Panc1 (cell line): Measurements from ENCODE around the gene SYT9. TPM values are rescaled to one million over a fixed set of nuclear protein-coding genes. Genes with fewer than 3 reads are reported as not detected.

ENCODE experiments used
- ATAC-seq: fragments of 200-7000 bp; cut with Tn5 transposase; 2 replicates; pipeline ENCODE4 v1.9.1; 2020; ENCODE audit warnings: mild to moderate bottlenecking, moderate library complexity
- BruUV-seq: library from RNA; stranded (reverse); fragments of 400-500 nt; replicated peaks from 2 replicates; lab custom pipeline; 2021; lab: Mats Ljungman, UMichigan
- CTCF ChIA-PET: fragments of 300-600 bp; sonication (Branson Sonifier 250); formaldehyde crosslinking; loops from one replicate; lab custom pipeline; 2022; ENCODE audit warnings: antibody characterized with exemption; lab: Charles Lee
- POLR2A ChIA-PET: fragments of 300-600 bp; sonication (Branson Sonifier 250); formaldehyde crosslinking; loops from one replicate; lab custom pipeline; 2022; ENCODE audit warnings: antibody characterized with exemption; lab: Charles Lee
- DNase-seq: peaks from one replicate; pipeline ENCODE4 v3.0.0-alpha.2; 2010; ENCODE audit warnings: low read depth, low spot score
- H3K27ac ChIP-seq: 2 replicates; pipeline ENCODE4 v1.5.1; 2011; ENCODE audit warnings: mild to moderate bottlenecking, low read length, inconsistent platforms
- H3K27me3 ChIP-seq: fragments of 200-500 bp; sonication (Bioruptor generic); 2 replicates; pipeline ENCODE4 v1.6.0; 2014; ENCODE audit warnings: low read length, inconsistent platforms; ENCODE audit not compliant: control insufficient read depth, insufficient read depth
- H3K36me3 ChIP-seq: fragments of 200-500 bp; sonication (Bioruptor generic); 2 replicates; pipeline ENCODE4 v1.5.1; 2014; ENCODE audit warnings: inconsistent platforms, mild to moderate bottlenecking, low read length, moderate library complexity; ENCODE audit not compliant: control insufficient read depth, insufficient read depth
- H3K4me1 ChIP-seq: 2 replicates; pipeline ENCODE4 v1.5.1; 2011; ENCODE audit warnings: inconsistent platforms, mild to moderate bottlenecking, low read length, moderate library complexity; ENCODE audit not compliant: control insufficient read depth, insufficient read depth
- H3K4me3 ChIP-seq, 2 experiments: 2 replicates each; pipeline ENCODE4 v1.5.1; 2011 to 2012; ENCODE audit warnings: low read depth in 2 of 2, low read length in 2 of 2, mild to moderate bottlenecking in 2 of 2, inconsistent platforms in 1 of 2, moderate library complexity in 1 of 2
- H3K9me3 ChIP-seq: fragments of 200-500 bp; sonication (Bioruptor generic); 2 replicates; pipeline ENCODE4 v1.5.1; 2014; ENCODE audit warnings: low read depth, mild to moderate bottlenecking, inconsistent platforms, low read length, moderate library complexity; ENCODE audit not compliant: control insufficient read depth, insufficient read depth
- CTCF ChIP-seq: fragments of 450-650 bp; IDR thresholded peaks from 2 replicates; pipeline ENCODE4 v1.5.1; 2017; ENCODE audit warnings: mild to moderate bottlenecking
- POLR2AphosphoS5 ChIP-seq: IDR thresholded peaks from 2 replicates; pipeline ENCODE4 v1.6.1; 2012; ENCODE audit warnings: mild to moderate bottlenecking, low read depth, low read length, moderate library complexity
- SIN3A ChIP-seq: IDR thresholded peaks from 2 replicates; pipeline ENCODE4 v1.6.1; 2012; ENCODE audit warnings: low read depth, mild to moderate bottlenecking, low read length, moderate library complexity, borderline replicate concordance; ENCODE audit not compliant: insufficient read depth
- TCF7L2 ChIP-seq: IDR thresholded peaks from 2 replicates; pipeline ENCODE4 v1.6.1; 2011; ENCODE audit warnings: mild to moderate bottlenecking, low read depth, low read length, inconsistent platforms
- in situ Hi-C: cut with HindIII; loops from 2 replicates; pipeline ENCODE4 v1.10.0; 2016; ENCODE audit warnings: low sequenced_read_pairs, low pct_unique_long_range_greater_than_20kb
- intact Hi-C: fragments of 100-400 bp; cut with micrococcal nuclease; formaldehyde crosslinking; loops from one replicate; pipeline ENCODE4 v1.10.0; 2022; ENCODE audit not compliant: unreplicated experiment
- total RNA-seq: library from RNA; stranded (reverse); gene quantifications from one replicate; pipeline ENCODE4 v1.2.1, GENCODE V29; 2021; ENCODE audit not compliant: unreplicated experiment
- TF ChIP-seq, protein P1 (sequence below), 2 experiments: IDR thresholded peaks; 2 replicates each; pipeline ENCODE4 v1.6.1; 2011 to 2012; ENCODE audit warnings: low read depth in 2 of 2, control low read depth in 1 of 2, low read length in 1 of 2, mild to moderate bottlenecking in 1 of 2, moderate library complexity in 1 of 2; ENCODE audit not compliant: insufficient read depth in 1 of 2

SYT9 gene
- total RNA-seq, 1 experiment from 2014 or later: 3.7 TPM

- intact Hi-C loops: no loop called here
- Histone ChIP-seq H3K4me3 (no peak overlapping the region), H3K4me1 (no peaks in the 10 kb centered on the region), H3K9me3 (no peaks in the 10 kb centered on the region), H3K27ac (no peak overlapping the region), H3K27me3 (no peaks in the 10 kb centered on the region), H3K36me3 (no peaks in the 10 kb centered on the region)
- DNase-seq (no peak), ATAC-seq (peak; percentile 76)
- TF ChIP-seq POLR2AphosphoS5 (no peak), TCF7L2 (no peak), CTCF (no peak), SIN3A (no peak)
- TF ChIP-seq, protein P1, sequence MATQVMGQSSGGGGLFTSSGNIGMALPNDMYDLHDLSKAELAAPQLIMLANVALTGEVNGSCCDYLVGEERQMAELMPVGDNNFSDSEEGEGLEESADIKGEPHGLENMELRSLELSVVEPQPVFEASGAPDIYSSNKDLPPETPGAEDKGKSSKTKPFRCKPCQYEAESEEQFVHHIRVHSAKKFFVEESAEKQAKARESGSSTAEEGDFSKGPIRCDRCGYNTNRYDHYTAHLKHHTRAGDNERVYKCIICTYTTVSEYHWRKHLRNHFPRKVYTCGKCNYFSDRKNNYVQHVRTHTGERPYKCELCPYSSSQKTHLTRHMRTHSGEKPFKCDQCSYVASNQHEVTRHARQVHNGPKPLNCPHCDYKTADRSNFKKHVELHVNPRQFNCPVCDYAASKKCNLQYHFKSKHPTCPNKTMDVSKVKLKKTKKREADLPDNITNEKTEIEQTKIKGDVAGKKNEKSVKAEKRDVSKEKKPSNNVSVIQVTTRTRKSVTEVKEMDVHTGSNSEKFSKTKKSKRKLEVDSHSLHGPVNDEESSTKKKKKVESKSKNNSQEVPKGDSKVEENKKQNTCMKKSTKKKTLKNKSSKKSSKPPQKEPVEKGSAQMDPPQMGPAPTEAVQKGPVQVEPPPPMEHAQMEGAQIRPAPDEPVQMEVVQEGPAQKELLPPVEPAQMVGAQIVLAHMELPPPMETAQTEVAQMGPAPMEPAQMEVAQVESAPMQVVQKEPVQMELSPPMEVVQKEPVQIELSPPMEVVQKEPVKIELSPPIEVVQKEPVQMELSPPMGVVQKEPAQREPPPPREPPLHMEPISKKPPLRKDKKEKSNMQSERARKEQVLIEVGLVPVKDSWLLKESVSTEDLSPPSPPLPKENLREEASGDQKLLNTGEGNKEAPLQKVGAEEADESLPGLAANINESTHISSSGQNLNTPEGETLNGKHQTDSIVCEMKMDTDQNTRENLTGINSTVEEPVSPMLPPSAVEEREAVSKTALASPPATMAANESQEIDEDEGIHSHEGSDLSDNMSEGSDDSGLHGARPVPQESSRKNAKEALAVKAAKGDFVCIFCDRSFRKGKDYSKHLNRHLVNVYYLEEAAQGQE (IDR thresholded peaks at IDR 0.05; ENCODE audit: insufficient read depth in 1 of 2, low read depth in 2 of 2, low read length in 1 of 2): no peak
- CTCF ChIA-PET: no interaction called here
- in situ Hi-C loops: no loop called here
- BruUV-seq: no TSS peak
- POLR2A ChIA-PET: no interaction called here
These were observed 70.1 kb downstream of the SYT9 start for GRCh38 chr11:7321473-7322450.

- in situ Hi-C loops: no loop called here
- no TSS peak for BruUV-seq
- no peak overlapping the region for H3K27ac ChIP-seq
- ATAC-seq (no peak), DNase-seq (no peak)
- H3K4me1 ChIP-seq: no peaks in the 10 kb centered on the region
- H3K4me3 ChIP-seq: no peak overlapping the region
- no peak for TF ChIP-seq POLR2AphosphoS5
- no peak for TF ChIP-seq SIN3A
- TF ChIP-seq TCF7L2: no peak
- no peak for TF ChIP-seq CTCF
- TF ChIP-seq, protein P1 (IDR thresholded peaks at IDR 0.05; ENCODE audit: insufficient read depth in 1 of 2, low read depth in 2 of 2, low read length in 1 of 2): no peak
- ChIA-PET CTCF (no interaction called here), POLR2A (no interaction called here)
- H3K9me3 ChIP-seq: no peaks in the 10 kb centered on the region
- intact Hi-C loops: no loop called here
- no peaks in the 10 kb centered on the region for H3K36me3 ChIP-seq
- H3K27me3 ChIP-seq: no peaks in the 10 kb centered on the region
These were observed 80.7 kb downstream of the SYT9 start for GRCh38 chr11:7332451-7332850.
